Gastrocnemius medialis (tissue), 4 donors: ENCODE results near the gene VSNL1. TPM values are rescaled to one million over a fixed set of nuclear protein-coding genes. Genes with fewer than 3 reads are reported as not detected.

ENCODE experiments used
- ATAC-seq, 2 donors: fragments of 150-250 bp; one replicate each; pipeline ENCODE4 v1.9.1; 2016
- DNase-seq, 2 donors: peaks; one replicate each; pipeline ENCODE4 v3.0.0-alpha.2; 2019
- H3K27ac ChIP-seq, 4 donors: fragments of 200-600 bp; sonication (generic); 1 replicate in 1 of 4; 2 replicates in 3 of 4; pipeline ENCODE4 v1.5.1; 2016 to 2018; ENCODE audit warnings: mild to moderate bottlenecking in 2 of 4, moderate library complexity in 1 of 4
- H3K27me3 ChIP-seq, 3 donors: fragments of 200-600 bp; sonication (generic) in 2 of 3; 1 replicate in 1 of 3; 2 replicates in 2 of 3; pipeline versions ENCODE4 v1.5.1 to v1.6.0; 2016 to 2019; ENCODE audit warnings: mild to moderate bottlenecking in 1 of 3, moderate library complexity in 1 of 3
- H3K36me3 ChIP-seq, 2 donors: fragments of 200-600 bp; sonication (generic) in 1 of 2; one replicate each; pipeline ENCODE4 v1.5.1; 2017 to 2018
- H3K4me1 ChIP-seq, 2 donors: fragments of 200-600 bp; sonication (generic) in 1 of 2; one replicate each; pipeline ENCODE4 v1.5.1; 2016 to 2017; ENCODE audit warnings: mild to moderate bottlenecking in 2 of 2
- H3K4me3 ChIP-seq, 4 donors: fragments of 200-600 bp; sonication (generic) in 3 of 4; 1 replicate in 1 of 4; 2 replicates in 3 of 4; pipeline ENCODE4 v1.5.1; 2016 to 2019; ENCODE audit warnings: mild to moderate bottlenecking in 2 of 4
- H3K9me3 ChIP-seq, 3 donors: fragments of 200-600 bp; sonication (generic) in 2 of 3; 1 replicate in 1 of 3; 2 replicates in 2 of 3; pipeline ENCODE4 v1.5.1; 2016 to 2019
- CTCF ChIP-seq, 5 experiments: fragments of 450-650 bp in 3 of 5; fragments of 200-600 bp in 2 of 5; sonication (generic) in 2 of 5; IDR thresholded peaks in 4 of 5; conservative IDR thresholded peaks in 1 of 5; 1 replicate in 4 of 5; 2 replicates in 1 of 5; pipeline ENCODE4 v1.5.1; 2016 to 2019; ENCODE audit warnings: antibody characterized with exemption in 5 of 5, mild to moderate bottlenecking in 3 of 5, moderate library complexity in 3 of 5
- POLR2A ChIP-seq, 2 donors: fragments of 450-650 bp; IDR thresholded peaks; one replicate each; pipeline ENCODE4 v1.6.1; 2017; ENCODE audit warnings: antibody characterized with exemption in 2 of 2, mild to moderate bottlenecking in 2 of 2, moderate library complexity in 2 of 2
- in situ Hi-C, 4 donors: fragments of 200-750 bp; cut with MboI; loops; one replicate each; pipeline versions ENCODE4 v1.15.0 to v1.8.0; 2017; ENCODE audit warnings: low sequenced_read_pairs in 4 of 4
- intact Hi-C: fragments of 100-400 bp; cut with DNase I; formaldehyde crosslinking; loops from one replicate; pipeline ENCODE4 v1.15.1; 2023; ENCODE audit warnings: low total_unique reads
- total RNA-seq, 4 donors: library from RNA; depleted of rRNA; stranded (reverse); fragments of >200 nt; gene quantifications; one replicate each; pipeline versions ENCODE4 v1.1.0 to v1.2.3, GENCODE V29; 2016

VSNL1 gene
- total RNA-seq, 4 donors from 2014 or later, result not detected

- H3K36me3 ChIP-seq, result peaks cover 0 to 9% of the 10 kb centered on the region in 2 donors
- no peaks in the 10 kb centered on the region for H3K27me3 ChIP-seq
- intact Hi-C loops (no loop called here), in situ Hi-C loops (no loop called here)
- H3K4me1 ChIP-seq, result peaks cover 0 to 5% of the 10 kb centered on the region in 2 donors
- no peak for ATAC-seq
- no peak overlapping the region for H3K27ac ChIP-seq
- DNase-seq, result no peak
- H3K4me3 ChIP-seq, result no peak overlapping the region
- no peaks in the 10 kb centered on the region for H3K9me3 ChIP-seq
- TF ChIP-seq POLR2A (IDR thresholded peaks at IDR 0.05) (no peak), CTCF (IDR thresholded peaks at IDR 0.05 in 4 of 5, conservative IDR thresholded peaks at IDR 0.05 in 1 of 5) (no peak)
Observed at GRCh38 chr2:17660219-17660618, 119.7 kb downstream of the VSNL1 start.

GRCh38 chr2:17661460-17661859 lies 121.0 kb downstream of the VSNL1 start:
- ATAC-seq (no peak), DNase-seq (no peak)
- Histone ChIP-seq H3K27ac (no peak overlapping the region), H3K4me3 (no peak overlapping the region), H3K27me3 (no peaks in the 10 kb centered on the region), H3K4me1 (peaks cover 0 to 5% of the 10 kb centered on the region in 2 donors), H3K9me3 (no peaks in the 10 kb centered on the region), H3K36me3 (peaks cover 0 to 22% of the 10 kb centered on the region in 2 donors)
- no peak for TF ChIP-seq CTCF (IDR thresholded peaks at IDR 0.05 in 4 of 5, conservative IDR thresholded peaks at IDR 0.05 in 1 of 5)
- no peak for TF ChIP-seq POLR2A (IDR thresholded peaks at IDR 0.05)
- in situ Hi-C loops, result no loop called here
- intact Hi-C loops, result no loop called here

GRCh38 chr2:17662723-17663122 lies 122.2 kb downstream of the VSNL1 start:
- no peak overlapping the region for H3K27ac ChIP-seq
- DNase-seq (no peak), ATAC-seq (no peak)
- intact Hi-C loops, result no loop called here
- no peak for TF ChIP-seq POLR2A (IDR thresholded peaks at IDR 0.05)
- no peak for TF ChIP-seq CTCF (IDR thresholded peaks at IDR 0.05 in 4 of 5, conservative IDR thresholded peaks at IDR 0.05 in 1 of 5)
- in situ Hi-C loops, result no loop called here
- H3K4me1 ChIP-seq, result peaks cover 0 to 5% of the 10 kb centered on the region in 2 donors
- H3K36me3 ChIP-seq, result peaks cover 0 to 32% of the 10 kb centered on the region in 2 donors
- H3K27me3 ChIP-seq, result no peaks in the 10 kb centered on the region
- no peaks in the 10 kb centered on the region for H3K9me3 ChIP-seq
- no peak overlapping the region for H3K4me3 ChIP-seq

- DNase-seq, result no peak
- TF ChIP-seq POLR2A (IDR thresholded peaks at IDR 0.05) (no peak), CTCF (IDR thresholded peaks at IDR 0.05 in 4 of 5, conservative IDR thresholded peaks at IDR 0.05 in 1 of 5) (no peak)
Observed at GRCh38 chr2:17664534-17664933, 124.0 kb downstream of the VSNL1 start.

GRCh38 chr2:17667898-17668297 lies 127.4 kb downstream of the VSNL1 start:
- peaks cover 0 to under 1% of the 10 kb centered on the region in 2 donors for H3K4me1 ChIP-seq
- H3K36me3 ChIP-seq, result peaks cover 0 to 54% of the 10 kb centered on the region in 2 donors
- intact Hi-C loops (no loop called here), in situ Hi-C loops (no loop called here)
- no peak overlapping the region for H3K4me3 ChIP-seq
- no peaks in the 10 kb centered on the region for H3K9me3 ChIP-seq
- DNase-seq, result no peak
- no peak for ATAC-seq
- H3K27me3 ChIP-seq, result no peaks in the 10 kb centered on the region
- no peak overlapping the region for H3K27ac ChIP-seq
- no peak for TF ChIP-seq CTCF (IDR thresholded peaks at IDR 0.05 in 4 of 5, conservative IDR thresholded peaks at IDR 0.05 in 1 of 5)
- no peak for TF ChIP-seq POLR2A (IDR thresholded peaks at IDR 0.05)

More at GRCh38 chr2:17664534-17664933, 124.0 kb downstream of the VSNL1 start:
- intact Hi-C loops, result no loop called here
- H3K9me3 ChIP-seq, result no peaks in the 10 kb centered on the region
- peaks cover 0 to 44% of the 10 kb centered on the region in 2 donors for H3K36me3 ChIP-seq
- H3K27me3 ChIP-seq, result no peaks in the 10 kb centered on the region
- H3K4me1 ChIP-seq, result peaks cover 0 to 5% of the 10 kb centered on the region in 2 donors
- ATAC-seq, result no peak
- in situ Hi-C loops, result no loop called here
- H3K27ac ChIP-seq, result no peak overlapping the region
- no peak overlapping the region for H3K4me3 ChIP-seq
